ENCODE measurements around the gene TTC36.

DNA sequence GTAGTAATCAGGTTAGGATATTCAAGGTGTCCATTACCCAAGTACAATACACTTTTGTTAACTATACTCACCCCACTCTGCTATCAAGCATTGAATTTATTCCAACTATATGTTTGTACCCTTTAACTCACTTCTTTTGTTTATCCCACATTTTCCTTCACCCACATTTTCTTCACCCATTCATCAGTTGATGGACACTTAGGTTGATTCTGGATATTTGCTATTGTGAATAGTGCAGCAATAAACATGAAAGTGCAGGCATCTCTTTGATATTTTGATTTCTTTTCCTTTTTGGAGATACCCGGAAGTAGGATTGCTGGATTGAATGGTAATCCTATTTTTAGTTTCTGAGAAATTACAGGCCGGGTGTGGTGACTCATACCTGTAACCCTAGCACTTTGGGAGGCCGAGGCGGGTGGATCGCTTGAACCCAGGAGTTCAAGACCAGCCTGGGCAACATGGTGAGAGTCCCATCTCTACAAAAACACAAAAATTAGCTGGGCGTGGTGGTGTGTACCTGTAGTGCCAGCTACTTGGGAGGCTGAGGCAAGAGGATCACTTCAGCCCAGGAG lies 10.2 kb downstream of the TTC36 start:
- TF ChIP-seq CTCF (IDR thresholded peaks at IDR 0.05; ENCODE audit: insufficient read depth, low read length) = no peak
- TF ChIP-seq, protein P1, sequence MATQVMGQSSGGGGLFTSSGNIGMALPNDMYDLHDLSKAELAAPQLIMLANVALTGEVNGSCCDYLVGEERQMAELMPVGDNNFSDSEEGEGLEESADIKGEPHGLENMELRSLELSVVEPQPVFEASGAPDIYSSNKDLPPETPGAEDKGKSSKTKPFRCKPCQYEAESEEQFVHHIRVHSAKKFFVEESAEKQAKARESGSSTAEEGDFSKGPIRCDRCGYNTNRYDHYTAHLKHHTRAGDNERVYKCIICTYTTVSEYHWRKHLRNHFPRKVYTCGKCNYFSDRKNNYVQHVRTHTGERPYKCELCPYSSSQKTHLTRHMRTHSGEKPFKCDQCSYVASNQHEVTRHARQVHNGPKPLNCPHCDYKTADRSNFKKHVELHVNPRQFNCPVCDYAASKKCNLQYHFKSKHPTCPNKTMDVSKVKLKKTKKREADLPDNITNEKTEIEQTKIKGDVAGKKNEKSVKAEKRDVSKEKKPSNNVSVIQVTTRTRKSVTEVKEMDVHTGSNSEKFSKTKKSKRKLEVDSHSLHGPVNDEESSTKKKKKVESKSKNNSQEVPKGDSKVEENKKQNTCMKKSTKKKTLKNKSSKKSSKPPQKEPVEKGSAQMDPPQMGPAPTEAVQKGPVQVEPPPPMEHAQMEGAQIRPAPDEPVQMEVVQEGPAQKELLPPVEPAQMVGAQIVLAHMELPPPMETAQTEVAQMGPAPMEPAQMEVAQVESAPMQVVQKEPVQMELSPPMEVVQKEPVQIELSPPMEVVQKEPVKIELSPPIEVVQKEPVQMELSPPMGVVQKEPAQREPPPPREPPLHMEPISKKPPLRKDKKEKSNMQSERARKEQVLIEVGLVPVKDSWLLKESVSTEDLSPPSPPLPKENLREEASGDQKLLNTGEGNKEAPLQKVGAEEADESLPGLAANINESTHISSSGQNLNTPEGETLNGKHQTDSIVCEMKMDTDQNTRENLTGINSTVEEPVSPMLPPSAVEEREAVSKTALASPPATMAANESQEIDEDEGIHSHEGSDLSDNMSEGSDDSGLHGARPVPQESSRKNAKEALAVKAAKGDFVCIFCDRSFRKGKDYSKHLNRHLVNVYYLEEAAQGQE (IDR thresholded peaks at IDR 0.05; ENCODE audit: insufficient replicate concordance, low read depth) = no peak
- no peak for TF ChIP-seq GABPA (IDR thresholded peaks at IDR 0.05; ENCODE audit: low read depth)

All from HL-60 (cell line).